SW 1271 (cell line): ENCODE results near the gene SULF2.

Experiments
- DNase-seq, 2 experiments: peaks; one replicate each; lab custom pipeline; 2025; lab: John Stamatoyannopoulos, UW

SULF2 gene

DNA sequence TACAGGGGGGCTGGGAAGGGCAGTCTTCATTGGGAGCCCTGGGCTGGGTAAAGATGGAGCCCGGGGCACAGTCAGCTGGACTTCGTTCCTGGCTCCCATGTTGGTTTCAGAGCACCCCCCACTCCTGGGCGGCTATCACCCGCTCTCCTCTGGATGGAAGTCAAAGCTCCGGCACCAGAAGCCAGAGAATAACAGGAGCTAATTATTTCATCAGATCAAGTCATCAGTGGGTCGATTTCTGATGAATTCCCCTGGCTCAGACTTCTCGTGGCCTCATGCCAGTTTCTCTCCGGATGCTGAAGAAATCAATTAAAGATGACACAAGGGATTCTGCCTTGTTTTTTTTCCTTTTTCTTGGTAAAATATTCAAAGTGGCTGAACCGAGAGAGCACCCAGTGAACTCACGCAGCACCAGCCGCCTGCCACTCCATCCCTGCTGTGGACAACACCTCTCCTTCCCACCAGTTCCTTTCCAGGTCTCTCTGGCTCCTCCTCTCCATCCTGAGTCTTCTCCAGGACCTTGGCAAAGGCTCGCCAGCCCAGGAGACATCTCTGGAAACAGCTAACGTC lies 22.5 kb downstream of the SULF2 start:
- no peak for DNase-seq

GRCh38 chr20:47761482-47762047 lies 23.7 kb downstream of the SULF2 start:
- DNase-seq = no peak

- DNase-seq = no peak
Observed at GRCh38 chr20:47760686-47761481, 24.4 kb downstream of the SULF2 start.

- no peak for DNase-seq
Observed at GRCh38 chr20:47758517-47759450, 26.5 kb downstream of the SULF2 start.

GRCh38 chr20:47757145-47758035 lies 27.9 kb downstream of the SULF2 start:
- no peak for DNase-seq

DNA sequence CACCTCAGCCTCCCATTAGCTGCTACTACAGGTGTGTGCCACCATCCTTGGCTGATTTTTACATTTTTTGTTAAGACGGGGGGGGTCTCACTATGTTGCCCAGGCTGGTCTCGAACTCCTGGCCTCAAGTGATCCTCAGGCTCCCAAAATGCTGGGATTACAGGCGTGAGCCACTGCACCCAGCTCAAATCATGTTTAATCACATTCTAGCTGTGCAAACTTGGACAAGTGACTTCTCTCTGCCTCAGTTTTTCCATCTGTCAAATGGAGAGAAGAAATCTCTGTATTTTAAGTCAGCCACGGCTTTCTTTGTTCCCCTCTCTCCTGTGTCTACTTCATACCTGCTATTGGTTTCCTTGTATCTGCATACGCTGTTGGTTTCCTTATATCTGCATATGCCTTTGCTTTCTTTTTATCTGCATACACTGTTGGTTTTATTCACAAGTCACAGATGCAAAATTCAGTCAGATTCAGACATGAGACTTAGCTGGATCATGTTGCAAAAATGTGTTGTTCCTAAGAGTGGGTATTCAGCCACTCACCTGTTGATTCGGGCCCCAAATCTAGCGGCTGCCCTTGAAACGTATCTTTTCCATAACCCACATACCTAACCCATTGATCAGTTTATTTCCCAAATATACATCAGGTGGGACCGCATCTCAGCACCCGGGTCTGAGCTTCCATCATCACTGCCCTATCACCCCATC lies 30.2 kb downstream of the SULF2 start:
- DNase-seq = no peak

GRCh38 chr20:47754388-47754715 lies 30.9 kb downstream of the SULF2 start:
- DNase-seq = no peak

- no peak for DNase-seq
Observed at GRCh38 chr20:47753576-47754387, 31.5 kb downstream of the SULF2 start.

- no peak for DNase-seq
Observed at GRCh38 chr20:47751449-47751848, 33.8 kb downstream of the SULF2 start.

DNA sequence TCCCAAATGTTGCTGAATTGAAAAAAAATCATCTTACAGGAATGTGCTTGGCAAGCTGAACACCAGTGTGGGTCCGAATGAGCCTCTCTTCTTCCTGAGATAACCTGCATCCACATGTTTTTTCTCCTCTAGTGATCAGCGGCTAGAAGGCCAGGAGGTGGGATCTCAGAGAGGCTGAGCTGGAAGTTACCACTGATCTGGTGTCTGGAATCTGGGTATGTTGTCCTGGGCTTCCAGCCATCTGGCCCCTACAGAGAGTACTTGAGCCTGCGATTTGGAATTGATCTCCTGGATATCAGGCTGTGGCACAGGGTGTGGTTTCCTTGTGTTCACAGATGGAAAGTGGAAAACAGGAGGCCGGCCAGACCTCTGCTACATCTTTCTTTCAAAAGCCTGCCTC lies 35.9 kb downstream of the SULF2 start:
- no peak for DNase-seq

DNA sequence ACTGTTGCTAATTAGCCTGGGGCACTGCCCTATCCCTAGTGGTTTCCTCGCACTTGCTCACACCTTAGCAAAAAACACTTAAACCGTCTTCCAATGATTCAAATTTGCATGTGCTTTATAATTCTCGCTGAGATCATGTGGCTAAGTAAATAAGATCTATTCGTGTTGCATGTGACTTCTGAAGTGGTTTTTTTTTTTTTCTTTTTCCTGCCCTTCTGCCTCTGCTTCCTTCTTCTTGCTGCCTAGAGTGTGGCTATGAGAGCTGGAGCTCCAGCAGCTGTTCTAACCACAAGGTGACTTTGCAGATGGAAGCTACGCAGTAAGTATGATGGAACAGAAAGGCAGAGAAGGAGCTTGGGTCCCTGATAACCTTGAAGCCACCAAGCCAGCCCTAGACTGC lies 36.5 kb downstream of the SULF2 start:
- no peak for DNase-seq

GRCh38 chr20:47748069-47748468 lies 37.2 kb downstream of the SULF2 start:
- DNase-seq = no peak

GRCh38 chr20:47747669-47748031 lies 37.6 kb downstream of the SULF2 start:
- no peak for DNase-seq

- DNase-seq = no peak
Observed at GRCh38 chr20:47744803-47745202, 40.5 kb downstream of the SULF2 start.

DNA sequence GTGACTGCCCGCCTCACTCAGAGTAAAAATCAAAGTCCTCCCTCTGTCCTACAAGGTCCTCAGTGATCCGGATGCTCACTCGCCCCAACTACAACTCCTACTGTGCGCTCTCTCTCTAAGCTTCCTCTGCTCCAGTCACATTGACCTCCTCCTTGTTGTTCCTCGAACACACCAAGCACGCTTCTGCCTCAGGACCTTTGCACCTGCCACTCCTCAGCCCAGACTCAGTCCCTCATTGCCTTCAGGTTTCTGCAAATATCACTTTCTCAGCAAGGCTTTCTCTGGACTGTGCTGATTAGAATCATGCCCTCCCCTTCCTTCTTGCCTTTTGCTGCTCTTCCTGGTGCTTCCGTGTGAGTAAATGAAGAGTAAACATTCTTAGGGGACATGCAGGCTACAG lies 41.6 kb downstream of the SULF2 start:
- DNase-seq = no peak

GRCh38 chr20:47741669-47742608 lies 43.3 kb downstream of the SULF2 start:
- no peak for DNase-seq

DNA sequence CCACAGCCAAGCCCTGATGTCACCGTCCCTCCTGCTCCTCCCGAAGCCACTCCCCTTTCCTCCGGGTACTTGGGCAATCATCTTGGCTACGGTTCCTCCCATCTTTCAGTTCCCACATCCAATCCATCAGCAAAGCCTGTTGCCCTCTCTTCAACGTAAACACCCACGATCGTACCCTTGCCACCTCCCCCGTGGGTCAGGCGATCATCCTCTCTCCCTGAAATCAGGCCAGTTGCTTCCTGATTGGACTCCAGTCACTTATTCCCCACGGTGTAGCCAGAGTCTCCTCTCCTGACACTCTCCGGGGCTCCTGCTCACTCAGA lies 44.5 kb downstream of the SULF2 start:
- no peak for DNase-seq

GRCh38 chr20:47740121-47740861 lies 45.0 kb downstream of the SULF2 start:
- DNase-seq = no peak
